ENCODE data around the gene TAS2R43.
"Not testable (repeated sequence)": the region's sequence is repeated elsewhere in the genome, so short reads cannot be mapped to it uniquely, and the experiment has no call there.

Gene TAS2R43

DNA sequence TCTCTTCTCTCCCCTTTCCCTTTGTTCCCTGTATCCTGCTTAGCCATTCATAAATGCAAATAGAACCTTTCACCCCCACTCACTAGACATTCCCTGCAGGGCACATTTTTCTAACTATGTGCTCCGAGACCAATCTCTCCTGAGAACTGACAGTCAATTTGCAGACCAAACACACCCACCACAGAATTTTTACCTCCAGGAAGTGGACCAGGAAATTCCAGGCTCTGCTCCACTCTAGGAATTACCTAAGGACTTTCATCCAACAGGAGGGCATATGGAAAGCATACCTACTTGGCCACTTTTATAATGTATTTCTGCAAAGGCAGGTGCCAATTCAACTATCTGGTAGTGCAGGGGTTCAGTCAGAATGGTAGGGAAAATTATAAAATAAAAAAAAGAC lies 21.1 kb downstream of the TAS2R43 start:
- Histone ChIP-seq H2BK12ac (ENCODE audit: low read length) (no peak overlapping the region), H2AK5ac (ENCODE audit: low read length) (no peak overlapping the region), H3K4me2 (ENCODE audit: low read length) (no peak overlapping the region), H3K9me3 (ENCODE audit: insufficient read depth, low read depth, low read length) (no peaks in the 10 kb centered on the region), H2BK5ac (ENCODE audit: low read depth, low read length, poor library complexity) (no peak overlapping the region), H2AFZ (ENCODE audit: insufficient read depth, low read length, poor library complexity) (no peak overlapping the region), H3K18ac (ENCODE audit: low read length) (no peak overlapping the region), H3K27ac (ENCODE audit: low read depth, low read length) (no peak overlapping the region), H3K23ac (ENCODE audit: low read length) (no peak overlapping the region), H3K36me3 (ENCODE audit: control insufficient read depth in 1 of 2, insufficient read depth in 2 of 2, low read length in 2 of 2) (no peaks in the 10 kb centered on the region), H3K9ac (ENCODE audit: low read length) (no peak overlapping the region), H3K79me1 (ENCODE audit: low read length) (no peaks in the 10 kb centered on the region), H3K14ac (ENCODE audit: low read length) (no peak overlapping the region), H4K91ac (ENCODE audit: low read depth, low read length) (no peak overlapping the region), H3K4ac (ENCODE audit: low read depth, low read length) (no peak overlapping the region), H4K8ac (ENCODE audit: low read depth, low read length) (no peak overlapping the region), H3K27me3 (ENCODE audit: insufficient read depth, low read length) (no peaks in the 10 kb centered on the region), H4K12ac (ENCODE audit: low read depth, low read length) (no peak overlapping the region), H3K4me3 (ENCODE audit: low read depth, low read length) (no peak overlapping the region), H3K4me1 (ENCODE audit: control insufficient read depth in 1 of 2, insufficient read depth in 2 of 2, low read length in 2 of 2) (peaks cover 0 to 1% of the 10 kb centered on the region in 2 experiments), H3K79me2 (ENCODE audit: control insufficient read depth, insufficient read depth, low read length, poor library complexity) (no peaks in the 10 kb centered on the region), H2BK120ac (ENCODE audit: insufficient read depth, low read length, poor library complexity) (no peak overlapping the region)
- no peak for DNase-seq
- no CpG with 5 or more reads among the region's 1 CpG for WGBS (ENCODE audit: extremely low coverage, insufficient coverage, insufficient read length)

DNA sequence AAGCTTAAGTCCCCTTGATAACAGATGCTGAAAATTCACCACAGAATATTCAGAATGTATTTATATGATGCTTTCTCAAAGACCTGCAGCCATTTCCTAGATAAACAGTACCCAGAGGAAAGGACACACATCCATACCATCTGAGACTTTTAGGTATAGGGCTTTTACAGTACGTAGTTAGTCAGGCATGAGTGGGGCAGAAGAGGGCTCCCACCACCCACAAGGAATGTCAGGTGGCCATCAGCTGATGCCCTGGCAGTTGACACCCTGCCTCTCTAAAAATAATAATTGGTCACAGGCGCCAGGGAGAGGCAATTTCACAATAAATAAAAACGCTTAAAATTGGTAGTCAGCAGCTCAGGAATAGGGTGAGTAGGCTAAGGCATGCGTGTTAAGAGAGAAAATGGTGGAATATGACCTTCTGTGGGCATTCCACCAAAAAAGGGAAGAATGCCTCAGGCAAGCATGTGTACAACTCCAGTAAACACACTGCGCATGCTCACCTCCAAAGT lies 22.2 kb downstream of the TAS2R43 start:
- no peak overlapping the region for H2AK5ac ChIP-seq (ENCODE audit: low read length)
- no peak overlapping the region for H4K91ac ChIP-seq (ENCODE audit: low read depth, low read length)
- H3K27me3 ChIP-seq (ENCODE audit: insufficient read depth, low read length) = no peaks in the 10 kb centered on the region
- WGBS (ENCODE audit: extremely low coverage, insufficient coverage, insufficient read length) = no CpG with 5 or more reads among the region's 5 CpGs
- no peaks in the 10 kb centered on the region for H3K79me2 ChIP-seq (ENCODE audit: control insufficient read depth, insufficient read depth, low read length, poor library complexity)
- no peak overlapping the region for H2AFZ ChIP-seq (ENCODE audit: insufficient read depth, low read length, poor library complexity)
- no peaks in the 10 kb centered on the region for H3K36me3 ChIP-seq (ENCODE audit: control insufficient read depth in 1 of 2, insufficient read depth in 2 of 2, low read length in 2 of 2)
- no peak overlapping the region for H3K23ac ChIP-seq (ENCODE audit: low read length)
- peaks cover 0 to 1% of the 10 kb centered on the region in 2 experiments for H3K4me1 ChIP-seq (ENCODE audit: control insufficient read depth in 1 of 2, insufficient read depth in 2 of 2, low read length in 2 of 2)
- H3K4me2 ChIP-seq (ENCODE audit: low read length) = no peak overlapping the region
- no peak overlapping the region for H3K4me3 ChIP-seq (ENCODE audit: low read depth, low read length)
- H4K12ac ChIP-seq (ENCODE audit: low read depth, low read length) = no peak overlapping the region
- H3K9ac ChIP-seq (ENCODE audit: low read length) = no peak overlapping the region
- no peak overlapping the region for H2BK12ac ChIP-seq (ENCODE audit: low read length)
- no peak for DNase-seq
- no peak overlapping the region for H3K27ac ChIP-seq (ENCODE audit: low read depth, low read length)
- no peak overlapping the region for H2BK120ac ChIP-seq (ENCODE audit: insufficient read depth, low read length, poor library complexity)
- no peak overlapping the region for H3K4ac ChIP-seq (ENCODE audit: low read depth, low read length)
- no peak overlapping the region for H3K18ac ChIP-seq (ENCODE audit: low read length)
- H3K9me3 ChIP-seq (ENCODE audit: insufficient read depth, low read depth, low read length) = no peaks in the 10 kb centered on the region
- no peaks in the 10 kb centered on the region for H3K79me1 ChIP-seq (ENCODE audit: low read length)
- H2BK5ac ChIP-seq (ENCODE audit: low read depth, low read length, poor library complexity) = no peak overlapping the region
- H3K14ac ChIP-seq (ENCODE audit: low read length) = no peak overlapping the region
- no peak overlapping the region for H4K8ac ChIP-seq (ENCODE audit: low read depth, low read length)

DNA sequence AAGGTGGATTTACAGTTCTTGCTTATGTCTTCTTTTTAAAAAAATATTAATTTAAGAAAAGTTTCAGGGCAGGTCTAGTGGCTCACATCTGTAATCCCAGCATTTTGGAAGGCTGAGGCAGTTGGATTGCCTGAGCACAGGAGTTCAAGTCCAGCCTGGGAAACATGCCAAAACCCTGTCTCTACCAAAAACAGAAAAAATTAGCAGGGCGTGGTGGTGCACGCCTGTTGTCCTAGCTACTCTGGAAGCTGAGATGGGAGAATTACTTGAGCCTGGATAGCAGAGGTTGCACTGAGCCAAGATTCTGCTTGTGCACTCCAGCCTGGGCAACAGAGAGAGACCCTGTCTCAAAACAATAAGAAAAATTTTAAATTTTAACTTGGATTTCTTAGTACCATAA lies 24.6 kb downstream of the TAS2R43 start:
- no peak overlapping the region for H4K8ac ChIP-seq (ENCODE audit: low read depth, low read length)
- no peaks in the 10 kb centered on the region for H3K9me3 ChIP-seq (ENCODE audit: insufficient read depth, low read depth, low read length)
- no peak overlapping the region for H3K4me3 ChIP-seq (ENCODE audit: low read depth, low read length)
- H3K18ac ChIP-seq (ENCODE audit: low read length) = no peak overlapping the region
- H2BK12ac ChIP-seq (ENCODE audit: low read length) = no peak overlapping the region
- H3K27ac ChIP-seq (ENCODE audit: low read depth, low read length) = no peak overlapping the region
- H3K4me1 ChIP-seq (ENCODE audit: control insufficient read depth in 1 of 2, insufficient read depth in 2 of 2, low read length in 2 of 2) = peaks cover 0 to 1% of the 10 kb centered on the region in 2 experiments
- H2BK120ac ChIP-seq (ENCODE audit: insufficient read depth, low read length, poor library complexity) = no peak overlapping the region
- no peak overlapping the region for H3K4me2 ChIP-seq (ENCODE audit: low read length)
- H3K36me3 ChIP-seq (ENCODE audit: control insufficient read depth in 1 of 2, insufficient read depth in 2 of 2, low read length in 2 of 2) = no peaks in the 10 kb centered on the region
- no peaks in the 10 kb centered on the region for H3K27me3 ChIP-seq (ENCODE audit: insufficient read depth, low read length)
- H3K23ac ChIP-seq (ENCODE audit: low read length) = no peak overlapping the region
- no peaks in the 10 kb centered on the region for H3K79me1 ChIP-seq (ENCODE audit: low read length)
- no peak overlapping the region for H4K12ac ChIP-seq (ENCODE audit: low read depth, low read length)
- H2BK5ac ChIP-seq (ENCODE audit: low read depth, low read length, poor library complexity) = no peak overlapping the region
- H2AFZ ChIP-seq (ENCODE audit: insufficient read depth, low read length, poor library complexity) = no peak overlapping the region
- H3K79me2 ChIP-seq (ENCODE audit: control insufficient read depth, insufficient read depth, low read length, poor library complexity) = no peaks in the 10 kb centered on the region
- no peak overlapping the region for H4K91ac ChIP-seq (ENCODE audit: low read depth, low read length)
- no peak overlapping the region for H2AK5ac ChIP-seq (ENCODE audit: low read length)
- H3K14ac ChIP-seq (ENCODE audit: low read length) = no peak overlapping the region
- no CpG with 5 or more reads among the region's 2 CpGs for WGBS (ENCODE audit: extremely low coverage, insufficient coverage, insufficient read length)
- no peak for DNase-seq
- H3K9ac ChIP-seq (ENCODE audit: low read length) = no peak overlapping the region
- no peak overlapping the region for H3K4ac ChIP-seq (ENCODE audit: low read depth, low read length)

DNA sequence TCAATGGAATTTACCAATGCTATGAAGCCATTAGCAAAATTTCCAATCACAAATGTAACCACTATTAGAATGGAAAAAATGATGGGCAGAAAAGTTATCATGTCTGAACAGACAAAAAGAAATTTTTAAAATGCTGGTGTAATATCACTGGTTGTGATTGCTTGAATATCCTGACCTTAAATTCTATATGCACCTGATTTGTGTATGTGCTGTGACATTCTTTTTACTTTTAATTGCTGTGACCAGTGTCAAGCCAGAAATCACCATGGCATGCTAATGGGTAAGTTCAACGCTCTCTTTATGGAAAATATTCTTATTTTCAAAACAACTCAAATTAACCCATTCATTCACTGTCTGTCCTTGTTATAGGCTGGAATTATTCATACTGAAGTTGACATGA lies 29.9 kb downstream of the TAS2R43 start, which contains the start of gene TAS2R46:
TAS2R46 (minus strand) TSS at position 101 of the 400 bp plus-strand sequence; CDS start at position 101, 0 bp downstream.
- not testable (repeated sequence) for H3K14ac ChIP-seq (ENCODE audit: low read length); H3K23ac ChIP-seq (ENCODE audit: low read length); H3K9me3 ChIP-seq (ENCODE audit: insufficient read depth, low read depth, low read length); H3K36me3 ChIP-seq (ENCODE audit: control insufficient read depth in 1 of 2, insufficient read depth in 2 of 2, low read length in 2 of 2); DNase-seq; H3K79me2 ChIP-seq (ENCODE audit: control insufficient read depth, insufficient read depth, low read length, poor library complexity); H3K27me3 ChIP-seq (ENCODE audit: insufficient read depth, low read length); H3K79me1 ChIP-seq (ENCODE audit: low read length); H2BK12ac ChIP-seq (ENCODE audit: low read length); H3K4ac ChIP-seq (ENCODE audit: low read depth, low read length); H3K27ac ChIP-seq (ENCODE audit: low read depth, low read length); H4K91ac ChIP-seq (ENCODE audit: low read depth, low read length); H2BK5ac ChIP-seq (ENCODE audit: low read depth, low read length, poor library complexity); H2AFZ ChIP-seq (ENCODE audit: insufficient read depth, low read length, poor library complexity); H3K18ac ChIP-seq (ENCODE audit: low read length); H2AK5ac ChIP-seq (ENCODE audit: low read length); H3K4me2 ChIP-seq (ENCODE audit: low read length); H3K4me3 ChIP-seq (ENCODE audit: low read depth, low read length); H2BK120ac ChIP-seq (ENCODE audit: insufficient read depth, low read length, poor library complexity); H3K9ac ChIP-seq (ENCODE audit: low read length); H3K4me1 ChIP-seq (ENCODE audit: control insufficient read depth in 1 of 2, insufficient read depth in 2 of 2, low read length in 2 of 2); H4K8ac ChIP-seq (ENCODE audit: low read depth, low read length); H4K12ac ChIP-seq (ENCODE audit: low read depth, low read length)
- no CpG with 5 or more reads among the region's 1 CpG for WGBS (ENCODE audit: extremely low coverage, insufficient coverage, insufficient read length)

All from trophoblast cell (in vitro differentiated cells and primary cell).